SK-N-SH treated with all-trans-retinoic acid at 6 μM for 48 hours (cell line): ENCODE measurements around the gene RAX2.

ENCODE experiments used
- ATAC-seq: fragments of 200-7000 bp; cut with Tn5 transposase; 3 replicates; pipeline ENCODE4 v1.9.1; 2020; ENCODE audit warnings: mild to moderate bottlenecking, moderate library complexity
- ARNTL ChIP-seq: fragments of 450-650 bp; formaldehyde crosslinking; IDR thresholded peaks from 2 replicates; pipeline ENCODE4 v1.5.0; 2020; ENCODE audit warnings: low read depth, mild to moderate bottlenecking, moderate library complexity, borderline replicate concordance
- BACH2 ChIP-seq: fragments of 250-450 bp; sonication (Bioruptor Pico); IDR thresholded peaks from 2 replicates; pipeline ENCODE4 v1.9.0; 2021; ENCODE audit warnings: mild to moderate bottlenecking, borderline replicate concordance
- CSDC2 ChIP-seq: fragments of 250-450 bp; sonication (Bioruptor Pico); IDR thresholded peaks from 2 replicates; pipeline ENCODE4 v1.5.0; 2020; ENCODE audit warnings: mild to moderate bottlenecking, moderate library complexity
- ESRRG ChIP-seq: fragments of 250-450 bp; sonication (Bioruptor Pico); IDR thresholded peaks from 2 replicates; pipeline ENCODE4 v1.6.1; 2021; ENCODE audit warnings: mild to moderate bottlenecking
- GLIS3 ChIP-seq: fragments of 250-450 bp; sonication (Bioruptor Pico); IDR thresholded peaks from 2 replicates; pipeline ENCODE4 v1.5.0; 2020; ENCODE audit warnings: mild to moderate bottlenecking, moderate library complexity
- ISL1 ChIP-seq: fragments of 250-450 bp; sonication (Bioruptor Pico); IDR thresholded peaks from 2 replicates; pipeline ENCODE4 v2.1.2; 2022; ENCODE audit warnings: mild to moderate bottlenecking, moderate library complexity
- OSR1 ChIP-seq: fragments of 250-450 bp; sonication (Bioruptor Pico); IDR thresholded peaks from 2 replicates; pipeline ENCODE4 v1.8.0; 2022; ENCODE audit warnings: moderate library complexity, mild to moderate bottlenecking, inconsistent platforms
- PPARA ChIP-seq: fragments of 250-450 bp; sonication (Bioruptor Pico); IDR thresholded peaks from 2 replicates; pipeline ENCODE4 v1.5.0; 2020; ENCODE audit warnings: mild to moderate bottlenecking, borderline replicate concordance
- RARB ChIP-seq: fragments of 250-450 bp; sonication (Bioruptor Pico); IDR thresholded peaks from 2 replicates; pipeline ENCODE4 v1.8.0; 2021; ENCODE audit warnings: mild to moderate bottlenecking, moderate library complexity
- TCF4 ChIP-seq: fragments of 250-450 bp; sonication (Bioruptor Pico); IDR thresholded peaks from 2 replicates; pipeline ENCODE4 v1.8.0; 2021; ENCODE audit warnings: mild to moderate bottlenecking, moderate library complexity, borderline replicate concordance
- TOX ChIP-seq: fragments of 250-450 bp; sonication (Bioruptor Pico); IDR thresholded peaks from 2 replicates; pipeline ENCODE4 v1.8.0; 2021; ENCODE audit warnings: mild to moderate bottlenecking, moderate library complexity, borderline replicate concordance
- ZC3H10 ChIP-seq: fragments of 250-450 bp; sonication (Bioruptor Pico); IDR thresholded peaks from 2 replicates; pipeline ENCODE4 v1.5.1; 2021; ENCODE audit warnings: mild to moderate bottlenecking, moderate library complexity
- ZFP3 ChIP-seq: fragments of 250-450 bp; sonication (Bioruptor Pico); IDR thresholded peaks from 2 replicates; pipeline ENCODE4 v1.5.0; 2020; ENCODE audit warnings: mild to moderate bottlenecking, moderate library complexity
- ZFP30 ChIP-seq: fragments of 450-650 bp; formaldehyde crosslinking; IDR thresholded peaks from 2 replicates; pipeline ENCODE4 v1.5.0; 2022; ENCODE audit warnings: mild to moderate bottlenecking, moderate library complexity
- ZNF565 ChIP-seq: fragments of 450-650 bp; formaldehyde crosslinking; conservative IDR thresholded peaks from 2 replicates; pipeline ENCODE4 v1.5.0; 2020; ENCODE audit warnings: low read depth, mild to moderate bottlenecking, moderate library complexity
- ZNF70 ChIP-seq: fragments of 450-650 bp; formaldehyde crosslinking; IDR thresholded peaks from 2 replicates; pipeline ENCODE4 v1.5.0; 2020; ENCODE audit warnings: mild to moderate bottlenecking, moderate library complexity
- ZNF8 ChIP-seq: fragments of 450-650 bp; formaldehyde crosslinking; IDR thresholded peaks from 2 replicates; pipeline ENCODE4 v1.5.0; 2020; ENCODE audit warnings: mild to moderate bottlenecking, moderate library complexity
- TF ChIP-seq, protein P1 (sequence below): fragments of 250-450 bp; sonication (Bioruptor Pico); IDR thresholded peaks from 2 replicates; pipeline ENCODE4 v1.8.0; 2020; ENCODE audit warnings: mild to moderate bottlenecking, moderate library complexity, borderline replicate concordance
- TF ChIP-seq, protein P2 (sequence below): fragments of 250-450 bp; sonication (Bioruptor Pico); IDR thresholded peaks from 2 replicates; pipeline ENCODE4 v1.8.0; 2021; ENCODE audit warnings: low read depth, mild to moderate bottlenecking, moderate library complexity, borderline replicate concordance
- TF ChIP-seq, protein P3 (sequence below): fragments of 250-450 bp; sonication (Bioruptor Pico); IDR thresholded peaks from 2 replicates; pipeline ENCODE4 v1.5.1; 2021; ENCODE audit warnings: mild to moderate bottlenecking, moderate library complexity
- TF ChIP-seq, protein P4 (sequence below): fragments of 250-450 bp; sonication (Bioruptor Pico); IDR thresholded peaks from 2 replicates; pipeline ENCODE4 v1.5.0; 2020; ENCODE audit warnings: mild to moderate bottlenecking, moderate library complexity
- TF ChIP-seq, protein P5 (sequence below): fragments of 250-450 bp; sonication (Bioruptor Pico); IDR thresholded peaks from 2 replicates; pipeline ENCODE4 v1.5.1; 2020; ENCODE audit warnings: low read depth, mild to moderate bottlenecking, moderate library complexity

The RAX2 gene

DNA sequence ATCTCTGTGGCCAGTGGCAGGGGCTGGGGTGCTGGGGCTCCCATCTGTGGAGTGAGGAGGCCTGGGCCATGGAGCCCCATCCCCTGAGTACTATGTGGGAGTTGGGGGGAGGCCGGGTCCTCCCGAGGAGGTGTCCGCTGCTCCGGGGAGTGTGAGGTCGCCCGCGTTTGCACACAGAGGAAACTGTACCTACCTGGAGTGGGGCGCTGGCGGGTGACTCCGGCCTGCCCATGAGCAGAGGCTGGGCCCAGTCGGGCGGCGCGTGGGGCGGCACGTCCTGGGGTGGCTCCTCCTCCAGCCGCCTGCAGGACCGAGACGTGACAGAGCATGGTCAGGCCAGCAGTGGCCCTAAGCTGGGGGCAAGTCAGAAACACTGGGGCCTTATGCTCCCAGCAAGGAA lies 48.0 kb upstream of the RAX2 start (continued):
- TF ChIP-seq, protein P1, sequence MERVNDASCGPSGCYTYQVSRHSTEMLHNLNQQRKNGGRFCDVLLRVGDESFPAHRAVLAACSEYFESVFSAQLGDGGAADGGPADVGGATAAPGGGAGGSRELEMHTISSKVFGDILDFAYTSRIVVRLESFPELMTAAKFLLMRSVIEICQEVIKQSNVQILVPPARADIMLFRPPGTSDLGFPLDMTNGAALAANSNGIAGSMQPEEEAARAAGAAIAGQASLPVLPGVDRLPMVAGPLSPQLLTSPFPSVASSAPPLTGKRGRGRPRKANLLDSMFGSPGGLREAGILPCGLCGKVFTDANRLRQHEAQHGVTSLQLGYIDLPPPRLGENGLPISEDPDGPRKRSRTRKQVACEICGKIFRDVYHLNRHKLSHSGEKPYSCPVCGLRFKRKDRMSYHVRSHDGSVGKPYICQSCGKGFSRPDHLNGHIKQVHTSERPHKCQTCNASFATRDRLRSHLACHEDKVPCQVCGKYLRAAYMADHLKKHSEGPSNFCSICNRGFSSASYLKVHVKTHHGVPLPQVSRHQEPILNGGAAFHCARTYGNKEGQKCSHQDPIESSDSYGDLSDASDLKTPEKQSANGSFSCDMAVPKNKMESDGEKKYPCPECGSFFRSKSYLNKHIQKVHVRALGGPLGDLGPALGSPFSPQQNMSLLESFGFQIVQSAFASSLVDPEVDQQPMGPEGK (CRISPR knock-in tag), result no peak
- no peak for TF ChIP-seq BACH2 (CRISPR knock-in tag)
- no peak for TF ChIP-seq OSR1 (CRISPR knock-in tag)
- no peak for TF ChIP-seq ESRRG (CRISPR knock-in tag)
- no peak for TF ChIP-seq ZFP3 (CRISPR knock-in tag)

DNA sequence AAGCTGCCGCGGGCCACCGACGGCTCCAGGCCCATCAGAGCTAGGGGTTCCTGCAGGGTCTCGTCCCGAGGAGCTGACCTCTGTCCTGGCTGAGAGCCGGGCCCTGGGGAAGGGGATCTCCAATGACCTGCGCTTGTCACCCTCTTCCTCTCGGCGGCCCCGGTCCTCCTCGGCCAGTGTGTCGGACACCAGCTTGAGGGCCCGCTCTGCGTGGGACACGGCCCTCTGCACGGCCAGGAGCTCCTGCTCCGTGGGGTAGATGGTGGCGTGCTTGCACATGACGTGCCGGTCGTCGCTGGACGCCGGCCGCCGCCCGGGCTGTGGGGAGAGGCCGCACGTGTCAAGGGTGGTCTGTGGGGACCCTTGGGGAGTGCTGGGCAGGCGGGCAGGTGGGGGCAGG lies 46.9 kb upstream of the RAX2 start:
- no peak for ATAC-seq
- TF ChIP-seq PPARA (no peak), ESRRG (CRISPR knock-in tag) (no peak), ISL1 (no peak), ZFP30 (CRISPR knock-in tag) (no peak), RARB (CRISPR knock-in tag) (no peak)
- TF ChIP-seq, protein P2, sequence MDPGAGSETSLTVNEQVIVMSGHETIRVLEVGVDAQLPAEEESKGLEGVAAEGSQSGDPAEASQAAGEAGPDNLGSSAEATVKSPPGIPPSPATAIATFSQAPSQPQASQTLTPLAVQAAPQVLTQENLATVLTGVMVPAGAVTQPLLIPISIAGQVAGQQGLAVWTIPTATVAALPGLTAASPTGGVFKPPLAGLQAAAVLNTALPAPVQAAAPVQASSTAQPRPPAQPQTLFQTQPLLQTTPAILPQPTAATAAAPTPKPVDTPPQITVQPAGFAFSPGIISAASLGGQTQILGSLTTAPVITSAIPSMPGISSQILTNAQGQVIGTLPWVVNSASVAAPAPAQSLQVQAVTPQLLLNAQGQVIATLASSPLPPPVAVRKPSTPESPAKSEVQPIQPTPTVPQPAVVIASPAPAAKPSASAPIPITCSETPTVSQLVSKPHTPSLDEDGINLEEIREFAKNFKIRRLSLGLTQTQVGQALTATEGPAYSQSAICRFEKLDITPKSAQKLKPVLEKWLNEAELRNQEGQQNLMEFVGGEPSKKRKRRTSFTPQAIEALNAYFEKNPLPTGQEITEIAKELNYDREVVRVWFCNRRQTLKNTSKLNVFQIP, result no peak

DNA sequence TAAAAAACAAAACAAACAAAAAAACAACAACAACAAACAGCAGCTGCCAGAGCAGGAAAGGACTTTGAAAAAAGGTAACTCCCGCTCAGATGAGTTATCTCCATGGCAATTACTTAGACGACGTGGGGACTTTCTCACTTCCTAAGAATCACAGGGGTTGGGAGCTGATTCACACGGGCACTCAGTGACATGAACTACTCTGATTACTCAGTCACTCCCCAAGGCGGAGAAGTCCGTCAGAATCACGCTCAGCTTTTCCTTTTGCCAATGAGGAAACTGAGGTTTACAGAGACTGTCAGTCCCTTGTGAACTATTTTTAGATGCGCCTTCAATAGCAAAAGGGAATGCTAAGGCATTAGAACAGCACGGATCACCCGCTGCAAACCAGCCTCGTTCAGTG lies 46.4 kb upstream of the RAX2 start:
- TF ChIP-seq, protein P3, sequence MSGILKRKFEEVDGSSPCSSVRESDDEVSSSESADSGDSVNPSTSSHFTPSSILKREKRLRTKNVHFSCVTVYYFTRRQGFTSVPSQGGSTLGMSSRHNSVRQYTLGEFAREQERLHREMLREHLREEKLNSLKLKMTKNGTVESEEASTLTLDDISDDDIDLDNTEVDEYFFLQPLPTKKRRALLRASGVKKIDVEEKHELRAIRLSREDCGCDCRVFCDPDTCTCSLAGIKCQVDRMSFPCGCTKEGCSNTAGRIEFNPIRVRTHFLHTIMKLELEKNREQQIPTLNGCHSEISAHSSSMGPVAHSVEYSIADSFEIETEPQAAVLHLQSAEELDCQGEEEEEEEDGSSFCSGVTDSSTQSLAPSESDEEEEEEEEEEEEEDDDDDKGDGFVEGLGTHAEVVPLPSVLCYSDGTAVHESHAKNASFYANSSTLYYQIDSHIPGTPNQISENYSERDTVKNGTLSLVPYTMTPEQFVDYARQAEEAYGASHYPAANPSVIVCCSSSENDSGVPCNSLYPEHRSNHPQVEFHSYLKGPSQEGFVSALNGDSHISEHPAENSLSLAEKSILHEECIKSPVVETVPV (CRISPR knock-in tag), result no peak
- TF ChIP-seq ARNTL (no peak), ESRRG (CRISPR knock-in tag) (no peak), GLIS3 (CRISPR knock-in tag) (no peak), ZNF8 (CRISPR knock-in tag) (no peak), TOX (CRISPR knock-in tag) (no peak), BACH2 (CRISPR knock-in tag) (no peak), ZFP3 (CRISPR knock-in tag) (no peak), TCF4 (CRISPR knock-in tag) (no peak), ZC3H10 (CRISPR knock-in tag) (no peak), OSR1 (CRISPR knock-in tag) (no peak), ZNF565 (CRISPR knock-in tag) (no peak), CSDC2 (CRISPR knock-in tag) (no peak), ZNF70 (no peak)
- TF ChIP-seq, protein P4, sequence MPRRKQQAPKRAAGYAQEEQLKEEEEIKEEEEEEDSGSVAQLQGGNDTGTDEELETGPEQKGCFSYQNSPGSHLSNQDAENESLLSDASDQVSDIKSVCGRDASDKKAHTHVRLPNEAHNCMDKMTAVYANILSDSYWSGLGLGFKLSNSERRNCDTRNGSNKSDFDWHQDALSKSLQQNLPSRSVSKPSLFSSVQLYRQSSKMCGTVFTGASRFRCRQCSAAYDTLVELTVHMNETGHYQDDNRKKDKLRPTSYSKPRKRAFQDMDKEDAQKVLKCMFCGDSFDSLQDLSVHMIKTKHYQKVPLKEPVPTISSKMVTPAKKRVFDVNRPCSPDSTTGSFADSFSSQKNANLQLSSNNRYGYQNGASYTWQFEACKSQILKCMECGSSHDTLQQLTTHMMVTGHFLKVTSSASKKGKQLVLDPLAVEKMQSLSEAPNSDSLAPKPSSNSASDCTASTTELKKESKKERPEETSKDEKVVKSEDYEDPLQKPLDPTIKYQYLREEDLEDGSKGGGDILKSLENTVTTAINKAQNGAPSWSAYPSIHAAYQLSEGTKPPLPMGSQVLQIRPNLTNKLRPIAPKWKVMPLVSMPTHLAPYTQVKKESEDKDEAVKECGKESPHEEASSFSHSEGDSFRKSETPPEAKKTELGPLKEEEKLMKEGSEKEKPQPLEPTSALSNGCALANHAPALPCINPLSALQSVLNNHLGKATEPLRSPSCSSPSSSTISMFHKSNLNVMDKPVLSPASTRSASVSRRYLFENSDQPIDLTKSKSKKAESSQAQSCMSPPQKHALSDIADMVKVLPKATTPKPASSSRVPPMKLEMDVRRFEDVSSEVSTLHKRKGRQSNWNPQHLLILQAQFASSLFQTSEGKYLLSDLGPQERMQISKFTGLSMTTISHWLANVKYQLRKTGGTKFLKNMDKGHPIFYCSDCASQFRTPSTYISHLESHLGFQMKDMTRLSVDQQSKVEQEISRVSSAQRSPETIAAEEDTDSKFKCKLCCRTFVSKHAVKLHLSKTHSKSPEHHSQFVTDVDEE (CRISPR knock-in tag), result no peak
- no peak for ATAC-seq

DNA sequence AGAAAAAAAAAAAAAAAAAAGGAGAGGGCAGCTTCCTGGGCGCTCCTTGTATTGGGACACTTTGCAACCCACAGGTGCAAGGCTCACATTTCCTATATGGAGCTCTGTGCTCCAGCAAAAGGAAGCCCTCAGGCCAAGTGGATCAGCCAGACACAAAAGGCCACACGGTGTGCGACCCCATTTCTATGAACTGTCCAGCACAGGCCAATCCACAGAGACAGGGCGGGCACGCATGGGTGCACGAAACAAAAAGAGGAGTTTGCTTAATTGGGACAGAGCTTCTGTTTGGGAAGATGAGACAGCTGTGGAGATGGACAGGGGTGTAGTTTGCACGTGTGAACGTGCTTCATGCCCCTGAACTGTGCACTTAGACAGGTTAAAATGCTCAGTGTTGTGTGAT lies 45.7 kb upstream of the RAX2 start:
- ATAC-seq, result no peak
- TF ChIP-seq ZFP30 (CRISPR knock-in tag) (no peak), ZNF565 (CRISPR knock-in tag) (no peak), ZNF70 (no peak), ZFP3 (CRISPR knock-in tag) (no peak), ISL1 (no peak), ZC3H10 (CRISPR knock-in tag) (no peak), PPARA (no peak), BACH2 (CRISPR knock-in tag) (no peak)
- TF ChIP-seq, protein P5, sequence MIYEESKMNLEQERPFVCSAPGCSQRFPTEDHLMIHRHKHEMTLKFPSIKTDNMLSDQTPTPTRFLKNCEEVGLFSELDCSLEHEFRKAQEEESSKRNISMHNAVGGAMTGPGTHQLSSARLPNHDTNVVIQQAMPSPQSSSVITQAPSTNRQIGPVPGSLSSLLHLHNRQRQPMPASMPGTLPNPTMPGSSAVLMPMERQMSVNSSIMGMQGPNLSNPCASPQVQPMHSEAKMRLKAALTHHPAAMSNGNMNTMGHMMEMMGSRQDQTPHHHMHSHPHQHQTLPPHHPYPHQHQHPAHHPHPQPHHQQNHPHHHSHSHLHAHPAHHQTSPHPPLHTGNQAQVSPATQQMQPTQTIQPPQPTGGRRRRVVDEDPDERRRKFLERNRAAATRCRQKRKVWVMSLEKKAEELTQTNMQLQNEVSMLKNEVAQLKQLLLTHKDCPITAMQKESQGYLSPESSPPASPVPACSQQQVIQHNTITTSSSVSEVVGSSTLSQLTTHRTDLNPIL, result no peak
- TF ChIP-seq, protein P2, result no peak
- TF ChIP-seq, protein P3 (CRISPR knock-in tag), result no peak
